Left ventricle myocardium inferior (tissue), 1 donor: ENCODE measurements around the gene KCNK3. TPM values are rescaled to one million over a fixed set of nuclear protein-coding genes. Genes with fewer than 3 reads are reported as not detected.

Source experiments
- DNase-seq: peaks from one replicate; pipeline ENCODE4 v3.0.0-alpha.2; 2020
- H3K27ac ChIP-seq: fragments of 200-600 bp; replicated peaks from 2 replicates; pipeline ENCODE4 v1.8.0; 2021
- H3K27me3 ChIP-seq: fragments of 200-600 bp; 2 replicates; pipeline ENCODE4 v1.8.0; 2021; ENCODE audit warnings: low read depth
- H3K36me3 ChIP-seq: fragments of 200-600 bp; 2 replicates; pipeline ENCODE4 v1.8.0; 2021
- H3K4me1 ChIP-seq: fragments of 200-600 bp; 2 replicates; pipeline ENCODE4 v1.8.0; 2021
- H3K4me3 ChIP-seq: fragments of 200-600 bp; 2 replicates; pipeline ENCODE4 v1.8.0; 2021; ENCODE audit warnings: mild to moderate bottlenecking, moderate library complexity
- H3K9me3 ChIP-seq: fragments of 200-600 bp; replicated peaks from 2 replicates; pipeline ENCODE4 v1.8.0; 2021
- CTCF ChIP-seq: fragments of 200-600 bp; IDR thresholded peaks from 2 replicates; pipeline ENCODE4 v1.8.0; 2021; ENCODE audit warnings: antibody characterized with exemption, mild to moderate bottlenecking, borderline replicate concordance
- intact Hi-C: fragments of 100-400 bp; cut with micrococcal nuclease; formaldehyde crosslinking; loops from one replicate; pipeline ENCODE4 v1.11.0; 2022
- total RNA-seq: library from RNA; stranded (reverse); fragmentation: NEBNext Ultra II Directional; extraction: Animal tissue kit (Norgen Biotek cat#: 25700); gene quantifications from one replicate; pipeline ENCODE4 v1.2.1, GENCODE V29; 2021
- donor health status: DM: no; HTN: yes; CAD: no; lungs with severe emphysema.

KCNK3 gene
- total RNA-seq, 1 donor from 2014 or later = 3.2 TPM

DNA sequence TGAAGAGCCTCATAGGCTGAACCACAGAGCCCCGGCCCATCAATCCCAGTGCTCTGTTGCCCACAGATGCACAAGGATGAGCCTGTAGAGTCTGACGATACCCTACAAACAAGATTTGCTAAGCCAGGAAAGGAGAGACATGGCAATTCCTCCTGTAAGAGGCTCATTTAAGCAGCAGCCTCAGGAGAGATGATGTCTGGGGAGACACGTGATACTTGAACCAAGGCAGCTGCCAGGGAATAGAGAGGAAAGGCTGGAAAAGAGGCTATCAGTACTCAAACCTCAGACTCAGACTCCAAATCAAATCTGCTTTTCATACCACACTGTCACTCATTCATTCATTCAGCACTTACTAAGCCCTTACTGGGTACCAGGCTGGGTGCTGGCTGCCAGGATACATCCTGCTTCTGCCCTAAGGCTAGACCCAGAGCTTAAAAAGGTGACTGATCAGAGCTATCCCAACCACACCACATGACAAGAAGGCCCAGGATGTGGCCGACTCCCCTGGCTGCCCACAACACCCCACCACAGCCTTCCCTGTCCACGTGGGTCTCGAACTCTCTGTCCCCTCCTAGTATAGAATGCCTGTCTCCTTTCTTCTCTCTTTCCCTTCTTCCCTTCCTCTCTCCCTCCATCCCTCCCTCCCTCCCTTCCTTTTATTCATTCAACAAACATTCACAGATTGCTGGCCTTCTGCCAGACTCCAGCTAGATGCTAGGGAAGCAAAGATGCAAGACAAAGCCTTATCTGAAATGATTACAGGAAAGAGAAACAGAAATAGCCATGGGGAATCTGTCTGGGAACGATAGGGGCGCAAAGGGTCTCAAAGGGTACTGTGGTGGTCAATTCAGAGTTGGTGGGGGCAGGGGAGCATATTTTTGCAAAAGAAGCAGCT, 23.4 kb upstream of the KCNK3 start:
- DNase-seq = no peak
- H3K27ac ChIP-seq = no peak overlapping the region
- H3K36me3 ChIP-seq = no peaks in the 10 kb centered on the region
- H3K9me3 ChIP-seq = peaks cover 11% of the 10 kb centered on the region
- H3K4me1 ChIP-seq = no peaks in the 10 kb centered on the region
- intact Hi-C loops = no loop called here
- no peak overlapping the region for H3K4me3 ChIP-seq
- peaks cover 63% of the 10 kb centered on the region for H3K27me3 ChIP-seq
- TF ChIP-seq CTCF = no peak

DNA sequence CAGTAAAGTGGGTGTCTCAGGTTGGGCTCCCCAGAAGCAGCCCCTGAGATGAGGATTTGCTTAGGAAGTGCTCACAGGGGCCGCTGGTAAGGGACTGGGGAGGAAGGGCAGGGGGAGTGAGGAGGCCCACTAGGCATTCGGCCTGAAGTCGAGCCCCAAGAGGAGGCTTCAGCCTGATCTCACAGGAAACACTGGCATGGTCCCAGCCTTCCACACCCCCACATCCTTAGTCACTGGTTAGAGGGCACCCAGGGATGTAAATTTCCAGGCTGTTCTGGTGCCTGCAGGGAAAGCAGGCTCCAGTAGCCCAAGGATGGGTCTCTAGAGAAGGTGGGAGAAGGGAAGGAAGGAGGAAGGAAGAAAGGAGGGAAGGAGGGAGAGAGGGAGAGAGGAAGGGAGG, 22.4 kb upstream of the KCNK3 start:
- Histone ChIP-seq H3K27me3 (peaks cover 65% of the 10 kb centered on the region), H3K4me3 (no peak overlapping the region), H3K4me1 (no peaks in the 10 kb centered on the region), H3K36me3 (no peaks in the 10 kb centered on the region), H3K9me3 (peaks cover 11% of the 10 kb centered on the region), H3K27ac (no peak overlapping the region)
- intact Hi-C loops = no loop called here
- TF ChIP-seq CTCF = no peak
- no peak for DNase-seq

DNA sequence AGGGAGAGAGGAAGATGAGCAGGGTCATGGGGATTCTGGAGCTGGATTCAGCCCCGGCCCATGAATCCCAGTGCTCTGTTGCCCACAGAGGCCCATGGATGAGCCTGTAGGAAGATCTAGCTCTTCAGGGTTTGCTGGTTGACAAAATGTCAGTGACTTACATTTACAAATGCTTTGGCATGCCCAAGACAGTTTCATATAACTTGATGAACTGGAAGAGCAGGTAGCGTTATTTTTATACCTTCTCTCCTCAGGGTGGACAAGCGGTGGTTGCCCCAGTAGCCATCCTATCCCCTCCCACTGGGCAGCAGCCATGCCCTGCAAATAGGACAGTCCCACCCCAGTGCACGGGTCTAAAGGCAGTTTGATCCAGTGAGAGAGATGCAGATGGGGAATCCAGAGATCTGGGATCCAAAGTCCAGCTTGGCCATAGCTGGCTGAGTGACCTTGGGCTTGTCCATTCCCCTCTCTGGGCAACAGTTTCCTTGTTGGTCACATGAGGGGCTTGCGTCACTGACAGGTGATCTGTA, 21.5 kb upstream of the KCNK3 start:
- H3K4me3 ChIP-seq = no peak overlapping the region
- DNase-seq = no peak
- H3K36me3 ChIP-seq = no peaks in the 10 kb centered on the region
- peaks cover 5% of the 10 kb centered on the region for H3K9me3 ChIP-seq
- no peak for TF ChIP-seq CTCF
- no peaks in the 10 kb centered on the region for H3K4me1 ChIP-seq
- intact Hi-C loops = no loop called here
- peaks cover 72% of the 10 kb centered on the region for H3K27me3 ChIP-seq
- no peak overlapping the region for H3K27ac ChIP-seq

DNA sequence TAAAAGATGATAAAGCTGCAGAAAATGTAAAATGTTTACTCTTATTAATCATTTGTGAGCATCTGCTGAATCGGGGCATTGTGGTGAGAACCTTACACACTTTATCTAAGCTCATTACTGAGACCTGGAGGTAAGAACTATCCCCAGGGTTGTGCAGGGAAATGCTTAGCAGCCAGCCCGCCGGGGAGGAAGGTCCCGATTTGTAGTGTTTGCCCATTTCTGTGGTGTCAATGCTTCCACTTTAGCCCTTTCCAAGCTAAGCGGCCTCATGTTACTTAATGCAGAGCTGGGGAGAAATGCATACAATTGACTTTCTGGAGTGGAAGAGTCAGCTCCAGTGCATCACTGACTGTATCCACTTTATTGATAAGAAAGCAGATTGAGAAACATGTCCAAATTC, 20.8 kb upstream of the KCNK3 start:
- no peak overlapping the region for H3K27ac ChIP-seq
- DNase-seq = no peak
- H3K36me3 ChIP-seq = no peaks in the 10 kb centered on the region
- H3K9me3 ChIP-seq = no peaks in the 10 kb centered on the region
- peaks cover 69% of the 10 kb centered on the region for H3K27me3 ChIP-seq
- H3K4me1 ChIP-seq = no peaks in the 10 kb centered on the region
- intact Hi-C loops = no loop called here
- no peak for TF ChIP-seq CTCF
- H3K4me3 ChIP-seq = no peak overlapping the region

GRCh38 chr2:26672112-26672817, 20.3 kb upstream of the KCNK3 start:
- no peak overlapping the region for H3K27ac ChIP-seq
- H3K9me3 ChIP-seq = no peaks in the 10 kb centered on the region
- no peaks in the 10 kb centered on the region for H3K4me1 ChIP-seq
- H3K27me3 ChIP-seq = peaks cover 70% of the 10 kb centered on the region
- DNase-seq = no peak
- H3K36me3 ChIP-seq = no peaks in the 10 kb centered on the region
- intact Hi-C loops = no loop called here
- no peak for TF ChIP-seq CTCF
- H3K4me3 ChIP-seq = no peak overlapping the region
